Measurements from ENCODE around the gene RECK.

DNA sequence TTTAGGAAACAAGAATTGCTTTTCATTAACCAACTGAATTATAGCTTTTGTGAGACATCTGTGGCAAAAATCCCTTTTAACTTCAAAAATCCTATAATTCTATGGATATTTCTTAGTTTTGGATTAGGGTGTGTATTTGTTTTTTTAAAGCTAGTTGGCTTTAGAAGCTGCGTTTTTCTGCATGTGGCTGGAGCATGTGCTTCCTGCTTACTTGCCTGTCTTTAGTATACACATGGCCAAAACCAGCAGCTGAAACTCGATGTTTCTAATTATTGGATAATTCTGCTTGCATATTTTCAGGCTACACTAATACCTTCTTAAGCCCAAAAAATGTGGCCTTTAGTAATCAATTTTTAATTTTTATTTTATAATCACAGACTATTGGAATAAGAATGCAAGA lies 8.9 kb downstream of the RECK start:
- TF ChIP-seq, protein P1, sequence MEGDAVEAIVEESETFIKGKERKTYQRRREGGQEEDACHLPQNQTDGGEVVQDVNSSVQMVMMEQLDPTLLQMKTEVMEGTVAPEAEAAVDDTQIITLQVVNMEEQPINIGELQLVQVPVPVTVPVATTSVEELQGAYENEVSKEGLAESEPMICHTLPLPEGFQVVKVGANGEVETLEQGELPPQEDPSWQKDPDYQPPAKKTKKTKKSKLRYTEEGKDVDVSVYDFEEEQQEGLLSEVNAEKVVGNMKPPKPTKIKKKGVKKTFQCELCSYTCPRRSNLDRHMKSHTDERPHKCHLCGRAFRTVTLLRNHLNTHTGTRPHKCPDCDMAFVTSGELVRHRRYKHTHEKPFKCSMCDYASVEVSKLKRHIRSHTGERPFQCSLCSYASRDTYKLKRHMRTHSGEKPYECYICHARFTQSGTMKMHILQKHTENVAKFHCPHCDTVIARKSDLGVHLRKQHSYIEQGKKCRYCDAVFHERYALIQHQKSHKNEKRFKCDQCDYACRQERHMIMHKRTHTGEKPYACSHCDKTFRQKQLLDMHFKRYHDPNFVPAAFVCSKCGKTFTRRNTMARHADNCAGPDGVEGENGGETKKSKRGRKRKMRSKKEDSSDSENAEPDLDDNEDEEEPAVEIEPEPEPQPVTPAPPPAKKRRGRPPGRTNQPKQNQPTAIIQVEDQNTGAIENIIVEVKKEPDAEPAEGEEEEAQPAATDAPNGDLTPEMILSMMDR (conservative IDR thresholded peaks at IDR 0.05; ENCODE audit: low read depth, low read length), result no peak
- no peak for TF ChIP-seq EZH2 (IDR thresholded peaks at IDR 0.05; ENCODE audit: low read length, unreplicated experiment)

All from PC-3 (cell line).